IMR-90 (cell line): ENCODE data around the gene CSRNP3. TPM values are rescaled to one million over a fixed set of nuclear protein-coding genes. Genes with fewer than 3 reads are reported as not detected.

ENCODE experiments used
- ATAC-seq: fragments of 200-7000 bp; cut with Tn5 transposase; 2 replicates; pipeline ENCODE4 v1.9.1; 2020; ENCODE audit warnings: low read depth, mild to moderate bottlenecking, moderate library complexity
- BruUV-seq: library from RNA; stranded (reverse); fragments of 400-500 nt; replicated peaks from 2 replicates; lab custom pipeline; 2021; lab: Mats Ljungman, UMichigan
- CTCF ChIA-PET: fragments of 300-600 bp; formaldehyde crosslinking; extraction: SDS; loops from one replicate; lab custom pipeline; 2021; ENCODE audit warnings: antibody characterized with exemption; lab: Yijun Ruan, JAX
- POLR2A ChIA-PET: fragments of 300-600 bp; sonication (Branson Sonifier 250); formaldehyde crosslinking; loops from one replicate; lab custom pipeline; 2022; ENCODE audit warnings: antibody characterized with exemption; ENCODE audit not compliant: unreplicated experiment; lab: Charles Lee
- DNase-seq: peaks from one replicate; pipeline ENCODE4 v3.0.0; 2013
- H2AFZ ChIP-seq: replicated peaks from 2 replicates; pipeline ENCODE3; 2013; ENCODE audit warnings: low read length, mild to moderate bottlenecking; ENCODE audit not compliant: poor library complexity
- H2AK5ac ChIP-seq: 2 replicates; pipeline ENCODE4 v1.6.1; 2013; ENCODE audit warnings: low read depth, low read length, inconsistent platforms
- H2AK9ac ChIP-seq: replicated peaks from 2 replicates; pipeline ENCODE3; 2013; ENCODE audit warnings: mild to moderate bottlenecking, low read depth, low read length, moderate library complexity; ENCODE audit not compliant: poor library complexity
- H2BK120ac ChIP-seq: 2 replicates; pipeline ENCODE4 v1.6.1; 2013; ENCODE audit warnings: low read depth, low read length, inconsistent platforms
- H2BK15ac ChIP-seq: 3 replicates; pipeline ENCODE4 v1.6.1; 2013; ENCODE audit warnings: low read depth, low read length, inconsistent platforms
- H2BK20ac ChIP-seq: 2 replicates; pipeline ENCODE4 v1.6.1; 2013; ENCODE audit warnings: low read depth, mild to moderate bottlenecking, inconsistent platforms, low read length, moderate library complexity
- H2BK5ac ChIP-seq: 2 replicates; pipeline ENCODE4 v1.6.1; 2013; ENCODE audit warnings: mild to moderate bottlenecking, low read depth, low read length, inconsistent platforms; ENCODE audit not compliant: poor library complexity, severe bottlenecking
- H3K14ac ChIP-seq: replicated peaks from 2 replicates; pipeline ENCODE4 v1.6.1; 2013; ENCODE audit warnings: low read depth, low read length, inconsistent platforms
- H3K18ac ChIP-seq: 2 replicates; pipeline ENCODE4 v1.6.1; 2013; ENCODE audit warnings: low read depth, low read length, control low read depth
- H3K23ac ChIP-seq: 2 replicates; pipeline ENCODE4 v1.6.1; 2013; ENCODE audit warnings: low read depth, low read length, inconsistent platforms
- H3K27ac ChIP-seq: 2 replicates; pipeline ENCODE4 v1.5.1; 2013; ENCODE audit warnings: mild to moderate bottlenecking, control low read depth, low read length; ENCODE audit not compliant: insufficient read depth
- H3K27me3 ChIP-seq: 2 replicates; pipeline ENCODE4 v1.6.1; 2013; ENCODE audit warnings: low read length; ENCODE audit not compliant: control insufficient read depth, insufficient read depth
- H3K36me3 ChIP-seq: 2 replicates; pipeline ENCODE4 v1.6.1; 2013; ENCODE audit warnings: low read length, mixed read lengths; ENCODE audit not compliant: control insufficient read depth, insufficient read depth
- H3K4ac ChIP-seq: 2 replicates; pipeline ENCODE4 v1.6.1; 2013; ENCODE audit warnings: low read depth, low read length, inconsistent platforms
- H3K4me1 ChIP-seq: 2 replicates; pipeline ENCODE4 v1.6.1; 2013; ENCODE audit warnings: low read length, mixed read lengths; ENCODE audit not compliant: control insufficient read depth, insufficient read depth
- H3K4me2 ChIP-seq: 2 replicates; pipeline ENCODE4 v1.6.1; 2013; ENCODE audit warnings: low read depth, mild to moderate bottlenecking, control low read depth, low read length, moderate library complexity
- H3K4me3 ChIP-seq: 2 replicates; pipeline ENCODE4 v1.5.1; 2013; ENCODE audit warnings: low read depth, mild to moderate bottlenecking, control low read depth, low read length, moderate library complexity; ENCODE audit not compliant: insufficient read depth
- H3K56ac ChIP-seq: 2 replicates; pipeline ENCODE4 v1.6.1; 2013; ENCODE audit warnings: low read length, inconsistent platforms; ENCODE audit not compliant: insufficient read depth; ENCODE audit errors: extremely low read depth
- H3K79me1 ChIP-seq, 2 experiments: 2 replicates each; pipeline ENCODE4 v1.6.1; 2013; ENCODE audit warnings: low read length in 2 of 2, inconsistent platforms in 1 of 2, low read depth in 1 of 2
- H3K9ac ChIP-seq: 2 replicates; pipeline ENCODE4 v1.6.1; 2013; ENCODE audit warnings: low read depth, low read length, control low read depth
- H3K9me1 ChIP-seq: 2 replicates; pipeline ENCODE4 v1.6.1; 2013; ENCODE audit warnings: low read length, inconsistent platforms; ENCODE audit not compliant: insufficient read depth
- H3K9me3 ChIP-seq: 2 replicates; pipeline ENCODE4 v1.6.1; 2013; ENCODE audit warnings: low read length; ENCODE audit not compliant: control insufficient read depth, insufficient read depth
- H4K20me1 ChIP-seq: 2 replicates; pipeline ENCODE4 v1.6.1; 2013; ENCODE audit warnings: low read length, inconsistent platforms; ENCODE audit not compliant: insufficient read depth
- H4K5ac ChIP-seq: 2 replicates; pipeline ENCODE4 v1.6.1; 2013; ENCODE audit warnings: mild to moderate bottlenecking, low read depth, low read length, control low read depth
- H4K8ac ChIP-seq, 2 experiments: 2 replicates each; pipeline ENCODE4 v1.6.1; 2013; ENCODE audit warnings: low read depth in 2 of 2, low read length in 2 of 2, control low read depth in 1 of 2, inconsistent platforms in 1 of 2
- H4K91ac ChIP-seq: 2 replicates; pipeline ENCODE4 v1.6.1; 2013; ENCODE audit warnings: low read depth, low read length, inconsistent platforms; ENCODE audit not compliant: insufficient read depth
- BHLHE40 ChIP-seq: fragments of 150-350 bp; IDR thresholded peaks from 2 replicates; pipeline ENCODE4 v1.6.1; 2016; ENCODE audit warnings: mild to moderate bottlenecking, low read depth, low read length
- CEBPB ChIP-seq: IDR thresholded peaks from 2 replicates; pipeline ENCODE4 v1.6.1; 2012; ENCODE audit warnings: low read depth, low read length, improper control_type of control experiment
- CHD1 ChIP-seq: IDR thresholded peaks from 2 replicates; pipeline ENCODE4 v1.6.1; 2012; ENCODE audit warnings: low read depth, low read length, improper control_type of control experiment
- CTCF ChIP-seq: conservative IDR thresholded peaks from 2 replicates; pipeline ENCODE4 v1.5.1; 2012; ENCODE audit warnings: mild to moderate bottlenecking, low read depth, low read length, improper control_type of control experiment
- ELK1 ChIP-seq: fragments of 150-350 bp; IDR thresholded peaks from 2 replicates; pipeline ENCODE4 v1.6.1; 2016; ENCODE audit warnings: low read depth, mild to moderate bottlenecking, low read length, moderate library complexity, borderline replicate concordance
- FOS ChIP-seq: fragments of 150-350 bp; IDR thresholded peaks from 2 replicates; pipeline ENCODE4 v1.6.1; 2016; ENCODE audit warnings: low read depth, low read length
- MAFK ChIP-seq: IDR thresholded peaks from 2 replicates; pipeline ENCODE4 v1.6.1; 2012; ENCODE audit warnings: low read depth, low read length, improper control_type of control experiment
- MAZ ChIP-seq: IDR thresholded peaks from 2 replicates; pipeline ENCODE4 v1.6.1; 2012; ENCODE audit warnings: low read depth, mild to moderate bottlenecking, low read length, improper control_type of control experiment, moderate library complexity, borderline replicate concordance
- MXI1 ChIP-seq: IDR thresholded peaks from 2 replicates; pipeline ENCODE4 v1.6.1; 2012; ENCODE audit warnings: low read depth, mild to moderate bottlenecking, low read length, moderate library complexity, borderline replicate concordance
- NFE2L2 ChIP-seq: fragments of 150-350 bp; IDR thresholded peaks from 2 replicates; pipeline ENCODE4 v1.6.1; 2016; ENCODE audit warnings: low read depth, mild to moderate bottlenecking, low read length
- POLR2A ChIP-seq: IDR thresholded peaks from 2 replicates; pipeline ENCODE4 v1.6.1; 2012; ENCODE audit warnings: mild to moderate bottlenecking, low read depth, low read length
- RAD21 ChIP-seq: IDR thresholded peaks from 2 replicates; pipeline ENCODE4 v1.6.1; 2012; ENCODE audit warnings: low read length, improper control_type of control experiment
- RCOR1 ChIP-seq: IDR thresholded peaks from 2 replicates; pipeline ENCODE4 v1.6.1; 2012; ENCODE audit warnings: mild to moderate bottlenecking, low read length, improper control_type of control experiment; ENCODE audit not compliant: insufficient replicate concordance
- RFX5 ChIP-seq: IDR thresholded peaks from 2 replicates; pipeline ENCODE4 v1.8.0; 2012; ENCODE audit warnings: low read depth, mild to moderate bottlenecking, low read length, moderate library complexity
- SMC3 ChIP-seq: fragments of 150-350 bp; IDR thresholded peaks from 2 replicates; pipeline ENCODE4 v1.6.1; 2016; ENCODE audit warnings: low read depth, mild to moderate bottlenecking, antibody characterized with exemption, low read length, moderate library complexity
- USF2 ChIP-seq: fragments of 150-350 bp; IDR thresholded peaks from 2 replicates; pipeline ENCODE4 v1.6.1; 2017; ENCODE audit warnings: mild to moderate bottlenecking, antibody characterized with exemption, low read length, low read depth
- WGBS, 2 experiments: methylation state at CpG; one replicate each; pipeline versions ENCODE4 v1.1.5 to v1.1.7; 2013; ENCODE audit warnings: missing lambda C conversion rate in 2 of 2; ENCODE audit not compliant: insufficient read length in 1 of 2; ENCODE audit errors: extremely low coverage in 2 of 2; 5-methylcytosine and 5-hydroxymethylcytosine counted together
- dilution Hi-C: fragments of 300-500 bp; cut with HindIII; formaldehyde crosslinking; loops from one replicate; pipeline ENCODE4 v1.14.3; 2018; ENCODE audit warnings: low sequenced_read_pairs; ENCODE audit not compliant: unreplicated experiment
- in situ Hi-C: fragments of 300-500 bp; cut with MboI; formaldehyde crosslinking; loops from 3 replicates; pipeline ENCODE4 v1.14.3; 2019; ENCODE audit warnings: low sequenced_read_pairs, inconsistent platforms, mixed read lengths
- intact Hi-C: fragments of 100-400 bp; cut with micrococcal nuclease; formaldehyde crosslinking; loops from 2 replicates; pipeline ENCODE4 v1.10.0; 2022
- polyA plus RNA-seq, 3 experiments: library from polyadenylated mRNA; depleted of rRNA; stranded (reverse); fragments of >200 nt; gene quantifications; 2 replicates each; pipeline ENCODE4 v1.2.3, GENCODE V29; 2012; ENCODE audit warnings: low replicate concordance in 1 of 3
- total RNA-seq: library from RNA; depleted of rRNA; stranded (reverse); fragments of >200 nt; gene quantifications from 2 replicates; pipeline ENCODE4 v1.2.3, GENCODE V29; 2012

CSRNP3 gene
- total and polyA plus RNA-seq, 2 of the 4 experiments (the other 2 are of a cell fraction), result 0.21 to 0.72 TPM

- Histone ChIP-seq H3K4me2 (no peak overlapping the region), H3K27me3 (no peaks in the 10 kb centered on the region), H4K20me1 (no peaks in the 10 kb centered on the region), H3K27ac (no peak overlapping the region), H3K23ac (no peak overlapping the region), H3K36me3 (no peaks in the 10 kb centered on the region), H3K4me3 (no peak overlapping the region), H3K56ac (no peak overlapping the region), H2BK120ac (no peak overlapping the region), H3K18ac (no peak overlapping the region), H3K14ac (no peak overlapping the region), H2BK15ac (no peak overlapping the region), H3K79me1 (no peaks in the 10 kb centered on the region), H3K9me1 (no peaks in the 10 kb centered on the region), H3K9ac (no peak overlapping the region), H3K9me3 (no peaks in the 10 kb centered on the region), H3K4me1 (no peaks in the 10 kb centered on the region), H2AFZ (no peak overlapping the region), H3K4ac (no peak overlapping the region), H4K91ac (no peak overlapping the region), H2BK5ac (no peak overlapping the region), H2AK5ac (no peak overlapping the region), H4K5ac (no peak overlapping the region), H4K8ac (no peak overlapping the region), H2AK9ac (no peak overlapping the region), H2BK20ac (no peak overlapping the region)
- TF ChIP-seq MAFK (no peak), SMC3 (no peak), CHD1 (no peak), ELK1 (no peak), MAZ (no peak), CEBPB (no peak), USF2 (no peak), CTCF (no peak), NFE2L2 (no peak), FOS (no peak), RCOR1 (no peak), RFX5 (no peak), MXI1 (no peak), RAD21 (no peak), POLR2A (no peak), BHLHE40 (no peak)
- POLR2A ChIA-PET, result no interaction called here
- no peak for ATAC-seq
- in situ Hi-C loops, result no loop called here
- dilution Hi-C loops, result no loop called here
- no TSS peak for BruUV-seq
- no CpG with 5 or more reads among the region's 3 CpGs for WGBS, 2 experiments
- intact Hi-C loops, result loop anchor here (2.0 kb wide), 1 partner anchor 21 kb away; no protein-coding TSS in a partner anchor
- CTCF ChIA-PET, result no interaction called here
- no peak for DNase-seq
These were observed 28.3 kb downstream of the CSRNP3 start for GRCh38 chr2:165497659-165498317.
